GM18909 (cell line): ENCODE measurements around the gene CACNG4.

Experiments
- ATAC-seq: cut with Tn5 transposase; IDR thresholded peaks from one replicate; pipeline ENCODE4 v1.9.1; 2021; ENCODE audit warnings: mild to moderate bottlenecking; ENCODE audit not compliant: unreplicated experiment, poor library complexity

CACNG4 gene

GRCh38 chr17:66980896-66981295 is 16.4 kb downstream of the CACNG4 start:
- no peak for ATAC-seq

- ATAC-seq = no peak
These were observed 17.5 kb downstream of the CACNG4 start for GRCh38 chr17:66981983-66982508.

GRCh38 chr17:66983414-66984021 is 19.0 kb downstream of the CACNG4 start:
- ATAC-seq = no peak

- ATAC-seq = no peak
These were observed 20.2 kb downstream of the CACNG4 start for GRCh38 chr17:66984730-66985129.

- no peak for ATAC-seq
These were observed 21.1 kb downstream of the CACNG4 start for GRCh38 chr17:66985338-66986237.

GRCh38 chr17:66986659-66987058 is 22.2 kb downstream of the CACNG4 start:
- ATAC-seq = no peak

GRCh38 chr17:66987059-66987616 is 22.6 kb downstream of the CACNG4 start:
- ATAC-seq = no peak

- no peak for ATAC-seq
These were observed 23.7 kb downstream of the CACNG4 start for GRCh38 chr17:66988069-66988798.

GRCh38 chr17:66989076-66989475 is 24.6 kb downstream of the CACNG4 start:
- ATAC-seq = no peak

GRCh38 chr17:66989579-66989978 is 25.1 kb downstream of the CACNG4 start:
- no peak for ATAC-seq

- no peak for ATAC-seq
These were observed 25.5 kb downstream of the CACNG4 start for GRCh38 chr17:66990047-66990446.

GRCh38 chr17:66992911-66993442 is 28.5 kb downstream of the CACNG4 start:
- ATAC-seq = no peak

- no peak for ATAC-seq
These were observed 29.9 kb downstream of the CACNG4 start for GRCh38 chr17:66994361-66994760.

GRCh38 chr17:66994930-66995535 is 30.5 kb downstream of the CACNG4 start:
- ATAC-seq = no peak

GRCh38 chr17:66995944-66996343 is 31.4 kb downstream of the CACNG4 start:
- no peak for ATAC-seq

- ATAC-seq = no peak
These were observed 32.4 kb downstream of the CACNG4 start for GRCh38 chr17:66996926-66997325.

- no peak for ATAC-seq
These were observed 38.7 kb downstream of the CACNG4 start for GRCh38 chr17:67003231-67003630.

- ATAC-seq = no peak
These were observed 39.7 kb downstream of the CACNG4 start for GRCh38 chr17:67004181-67004580.

- ATAC-seq = no peak
These were observed 42.8 kb downstream of the CACNG4 start for GRCh38 chr17:67007266-67007665.

- no peak for ATAC-seq
These were observed 43.6 kb downstream of the CACNG4 start for GRCh38 chr17:67008101-67008500.
